ENCODE measurements around the gene DPP6.

DPP6 gene

GRCh38 chr7:154775681-154776080, 723.5 kb downstream of the DPP6 start:
- DNase-seq (ENCODE audit: low read depth, low spot score), result no peak
- Histone ChIP-seq H3K9me3 (ENCODE audit: low read depth, low read length) (no peaks in the 10 kb centered on the region), H3K4me3 (no peak overlapping the region), H3K9ac (ENCODE audit: insufficient read length) (no peak overlapping the region), H3K36me3 (ENCODE audit: insufficient read depth, low read length) (no peaks in the 10 kb centered on the region), H3K27ac (no peak overlapping the region)
- TF ChIP-seq EZH2 (IDR thresholded peaks at IDR 0.05), result no peak
- TF ChIP-seq POLR2AphosphoS5 (IDR thresholded peaks at IDR 0.05; ENCODE audit: borderline replicate concordance, low read depth, low read length), result no peak
- TF ChIP-seq FOXP2 (optimal IDR thresholded peaks at IDR 0.05; ENCODE audit: control extremely low read depth, extremely low read length, insufficient read depth), result no peak

GRCh38 chr7:154776350-154776749, 724.2 kb downstream of the DPP6 start:
- Histone ChIP-seq H3K36me3 (ENCODE audit: insufficient read depth, low read length) (no peaks in the 10 kb centered on the region), H3K27ac (no peak overlapping the region), H3K4me3 (no peak overlapping the region), H3K9ac (ENCODE audit: insufficient read length) (no peak overlapping the region), H3K9me3 (ENCODE audit: low read depth, low read length) (no peaks in the 10 kb centered on the region)
- TF ChIP-seq POLR2AphosphoS5 (IDR thresholded peaks at IDR 0.05; ENCODE audit: borderline replicate concordance, low read depth, low read length) (no peak), FOXP2 (optimal IDR thresholded peaks at IDR 0.05; ENCODE audit: control extremely low read depth, extremely low read length, insufficient read depth) (no peak), EZH2 (IDR thresholded peaks at IDR 0.05) (no peak)
- no peak for DNase-seq (ENCODE audit: low read depth, low spot score)

- Histone ChIP-seq H3K36me3 (ENCODE audit: insufficient read depth, low read length) (no peaks in the 10 kb centered on the region), H3K27ac (no peak overlapping the region), H3K9ac (ENCODE audit: insufficient read length) (no peak overlapping the region), H3K9me3 (ENCODE audit: low read depth, low read length) (no peaks in the 10 kb centered on the region), H3K4me3 (no peak overlapping the region)
- TF ChIP-seq EZH2 (IDR thresholded peaks at IDR 0.05) (no peak), POLR2AphosphoS5 (IDR thresholded peaks at IDR 0.05; ENCODE audit: borderline replicate concordance, low read depth, low read length) (no peak), FOXP2 (optimal IDR thresholded peaks at IDR 0.05; ENCODE audit: control extremely low read depth, extremely low read length, insufficient read depth) (no peak)
- no peak for DNase-seq (ENCODE audit: low read depth, low spot score)
Observed at GRCh38 chr7:154777023-154777422, 724.8 kb downstream of the DPP6 start.

- DNase-seq (ENCODE audit: low read depth, low spot score), result no peak
- no peaks in the 10 kb centered on the region for H3K9me3 ChIP-seq (ENCODE audit: low read depth, low read length)
- H3K27ac ChIP-seq, result no peak overlapping the region
- no peak for TF ChIP-seq FOXP2 (optimal IDR thresholded peaks at IDR 0.05; ENCODE audit: control extremely low read depth, extremely low read length, insufficient read depth)
- no peak for TF ChIP-seq EZH2 (IDR thresholded peaks at IDR 0.05)
- no peak for TF ChIP-seq POLR2AphosphoS5 (IDR thresholded peaks at IDR 0.05; ENCODE audit: borderline replicate concordance, low read depth, low read length)
- H3K9ac ChIP-seq (ENCODE audit: insufficient read length), result no peak overlapping the region
- H3K36me3 ChIP-seq (ENCODE audit: insufficient read depth, low read length), result no peaks in the 10 kb centered on the region
- no peak overlapping the region for H3K4me3 ChIP-seq
Observed at GRCh38 chr7:154777489-154777888, 725.3 kb downstream of the DPP6 start.

DNA sequence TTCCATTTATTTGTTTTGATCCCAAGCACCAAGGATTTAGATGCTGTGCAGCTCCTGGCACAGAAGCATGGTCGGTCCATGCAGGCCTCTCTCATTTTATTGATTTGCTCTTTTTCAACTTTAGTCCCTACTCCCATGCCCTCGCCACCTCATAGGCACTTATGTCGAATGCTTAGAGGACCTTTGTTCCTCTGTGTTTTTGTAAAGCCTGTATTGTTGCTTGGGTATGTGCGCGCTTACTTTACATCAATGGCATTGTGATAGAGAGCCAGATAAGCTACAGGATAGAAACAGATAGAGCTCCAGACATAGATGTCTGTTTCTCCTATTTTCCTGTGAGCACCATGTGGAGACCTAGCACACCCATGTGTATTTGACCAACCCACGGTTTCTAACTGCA, 725.7 kb downstream of the DPP6 start:
- Histone ChIP-seq H3K27ac (no peak overlapping the region), H3K9ac (ENCODE audit: insufficient read length) (no peak overlapping the region), H3K9me3 (ENCODE audit: low read depth, low read length) (no peaks in the 10 kb centered on the region), H3K4me3 (no peak overlapping the region), H3K36me3 (ENCODE audit: insufficient read depth, low read length) (no peaks in the 10 kb centered on the region)
- no peak for TF ChIP-seq POLR2AphosphoS5 (IDR thresholded peaks at IDR 0.05; ENCODE audit: borderline replicate concordance, low read depth, low read length)
- no peak for TF ChIP-seq FOXP2 (optimal IDR thresholded peaks at IDR 0.05; ENCODE audit: control extremely low read depth, extremely low read length, insufficient read depth)
- no peak for TF ChIP-seq EZH2 (IDR thresholded peaks at IDR 0.05)
- DNase-seq (ENCODE audit: low read depth, low spot score), result no peak

DNA sequence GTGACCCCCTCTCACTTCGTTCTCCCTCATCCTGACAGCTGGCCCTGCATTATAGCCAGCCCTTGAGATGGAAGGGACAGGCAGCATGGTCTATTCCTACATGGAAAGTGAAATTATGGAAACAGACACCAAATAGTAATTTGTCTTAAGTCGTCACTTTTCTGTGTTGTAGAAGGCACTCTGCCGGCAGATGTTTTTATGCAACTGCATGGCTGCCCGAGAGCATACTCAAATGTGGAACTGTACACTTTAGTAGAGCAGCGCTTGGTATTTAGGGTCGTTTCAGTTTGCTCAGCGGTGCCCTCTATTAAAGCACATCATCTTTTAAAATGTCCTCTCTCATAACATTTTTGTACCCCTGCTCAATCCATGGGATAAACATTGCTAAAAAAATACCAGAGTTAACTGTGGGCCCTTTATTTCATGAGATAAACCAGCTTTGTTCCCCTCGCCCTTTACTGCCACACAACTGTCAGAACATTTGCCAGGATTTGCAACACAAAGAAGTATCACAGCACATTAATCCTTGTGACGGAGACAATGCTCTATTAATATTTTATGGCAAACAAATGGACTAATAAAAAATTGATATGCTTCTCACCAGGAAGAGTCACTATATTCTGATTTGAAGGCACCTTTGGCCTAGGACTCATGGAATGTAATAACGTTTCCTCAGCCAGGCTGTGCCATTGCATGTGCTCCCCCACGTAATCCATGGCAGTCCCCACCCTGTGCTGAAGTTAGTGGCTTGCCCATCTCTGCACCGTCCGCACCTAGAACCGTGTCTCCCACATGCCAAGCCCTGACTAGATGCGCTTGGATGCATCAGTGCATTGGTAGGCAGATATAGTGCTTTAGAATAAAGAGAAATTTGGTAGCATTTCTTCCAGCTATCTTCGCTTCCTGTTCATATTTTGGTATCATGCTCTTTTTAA, 729.4 kb downstream of the DPP6 start:
- H3K27ac ChIP-seq, result no peak overlapping the region
- no peak overlapping the region for H3K4me3 ChIP-seq
- H3K9ac ChIP-seq (ENCODE audit: insufficient read length), result no peak overlapping the region
- no peaks in the 10 kb centered on the region for H3K36me3 ChIP-seq (ENCODE audit: insufficient read depth, low read length)
- DNase-seq (ENCODE audit: low read depth, low spot score), result no peak
- TF ChIP-seq FOXP2 (optimal IDR thresholded peaks at IDR 0.05; ENCODE audit: control extremely low read depth, extremely low read length, insufficient read depth) (no peak), EZH2 (IDR thresholded peaks at IDR 0.05) (no peak), POLR2AphosphoS5 (IDR thresholded peaks at IDR 0.05; ENCODE audit: borderline replicate concordance, low read depth, low read length) (no peak)
- no peaks in the 10 kb centered on the region for H3K9me3 ChIP-seq (ENCODE audit: low read depth, low read length)

DNA sequence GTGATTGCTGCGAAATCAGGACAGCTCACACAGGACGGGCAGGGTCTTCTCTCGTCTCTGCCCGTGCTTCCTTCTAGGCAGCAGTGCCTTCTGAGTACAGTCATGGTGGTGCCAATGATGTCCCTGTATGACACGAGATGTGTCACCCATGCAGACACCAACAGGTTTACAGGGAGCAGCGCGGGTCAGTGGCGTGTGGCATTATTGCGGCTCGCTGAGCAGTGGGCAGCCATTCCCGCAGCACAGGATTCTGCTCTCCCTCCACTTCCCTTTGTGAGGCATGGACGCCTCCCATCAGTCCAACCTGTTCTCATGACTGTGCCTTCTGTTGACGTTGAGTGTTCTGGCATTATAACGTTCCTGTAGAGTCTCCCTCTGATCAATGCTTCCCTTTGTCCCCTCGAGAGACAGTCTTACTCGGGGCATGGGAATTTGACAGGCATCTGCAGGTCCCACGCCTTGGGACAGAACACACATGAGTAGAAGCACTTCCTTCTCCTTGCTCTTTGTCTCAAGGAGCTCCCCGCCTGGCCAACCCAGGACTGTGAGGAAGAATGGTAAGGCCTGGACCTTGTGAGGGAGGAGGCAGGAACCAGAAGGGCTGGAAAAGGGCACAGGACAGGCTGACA, 731.2 kb downstream of the DPP6 start:
- Histone ChIP-seq H3K27ac (no peak overlapping the region), H3K9me3 (ENCODE audit: low read depth, low read length) (no peaks in the 10 kb centered on the region), H3K9ac (ENCODE audit: insufficient read length) (no peak overlapping the region), H3K36me3 (ENCODE audit: insufficient read depth, low read length) (no peaks in the 10 kb centered on the region), H3K4me3 (no peak overlapping the region)
- TF ChIP-seq EZH2 (IDR thresholded peaks at IDR 0.05), result no peak
- no peak for TF ChIP-seq FOXP2 (optimal IDR thresholded peaks at IDR 0.05; ENCODE audit: control extremely low read depth, extremely low read length, insufficient read depth)
- TF ChIP-seq POLR2AphosphoS5 (IDR thresholded peaks at IDR 0.05; ENCODE audit: borderline replicate concordance, low read depth, low read length), result no peak
- DNase-seq (ENCODE audit: low read depth, low spot score), result no peak

- Histone ChIP-seq H3K36me3 (ENCODE audit: insufficient read depth, low read length) (no peaks in the 10 kb centered on the region), H3K9me3 (ENCODE audit: low read depth, low read length) (no peaks in the 10 kb centered on the region), H3K27ac (no peak overlapping the region), H3K4me3 (no peak overlapping the region), H3K9ac (ENCODE audit: insufficient read length) (no peak overlapping the region)
- no peak for DNase-seq (ENCODE audit: low read depth, low spot score)
- no peak for TF ChIP-seq FOXP2 (optimal IDR thresholded peaks at IDR 0.05; ENCODE audit: control extremely low read depth, extremely low read length, insufficient read depth)
- TF ChIP-seq EZH2 (IDR thresholded peaks at IDR 0.05), result no peak
- no peak for TF ChIP-seq POLR2AphosphoS5 (IDR thresholded peaks at IDR 0.05; ENCODE audit: borderline replicate concordance, low read depth, low read length)
Observed at GRCh38 chr7:154785898-154786297, 733.7 kb downstream of the DPP6 start.
